K562 (cell line): ENCODE data around the gene NCOA4. TPM values are rescaled to one million over a fixed set of nuclear protein-coding genes. Genes with fewer than 3 reads are reported as not detected.
A peak's percentile ranks its signal among the peaks of the same experiment; 100 is the strongest.

Source experiments
- AFF4 ChIP-seq: sonication (generic); formaldehyde crosslinking; IDR thresholded peaks from 2 replicates; pipeline ENCODE4 v1.8.0; 2023; ENCODE audit warnings: mild to moderate bottlenecking, missing genetic modification reagents
- ASH1L ChIP-seq: fragments of 450-650 bp; IDR thresholded peaks from 2 replicates; pipeline ENCODE4 v1.6.1; 2018; ENCODE audit warnings: borderline replicate concordance, mild to moderate bottlenecking, low read depth; ENCODE audit not compliant: partially characterized antibody
- ATF1 ChIP-seq, 2 experiments: fragments of 450-650 bp in 1 of 2; IDR thresholded peaks; 2 replicates each; pipeline ENCODE4 v1.6.1; 2016; ENCODE audit warnings: missing compliant biosample characterization in 1 of 2, missing genetic modification characterization in 1 of 2
- BMI1 ChIP-seq: fragments of 150-350 bp; IDR thresholded peaks from 2 replicates; pipeline ENCODE4 v1.6.1; 2014; ENCODE audit warnings: low read length
- CHD4 ChIP-seq: fragments of 200-600 bp; sonication (generic); IDR thresholded peaks from 3 replicates; pipeline ENCODE4 v1.6.1; 2012; ENCODE audit warnings: low read depth, mild to moderate bottlenecking, mixed read lengths, low read length, inconsistent platforms; ENCODE audit not compliant: insufficient read depth, insufficient replicate concordance, poor library complexity, severe bottlenecking
- E2F3 ChIP-seq: fragments of 250-450 bp; sonication (Bioruptor Pico); IDR thresholded peaks from 2 replicates; pipeline ENCODE4 v1.4.0; 2020; ENCODE audit warnings: mild to moderate bottlenecking
- ELF1 ChIP-seq: fragments of 200-800 bp; sonication (Bioruptor generic); IDR thresholded peaks from 2 replicates; pipeline ENCODE4 v1.6.1; 2016; ENCODE audit warnings: missing genetic modification characterization, missing compliant biosample characterization
- ETV5 ChIP-seq: sonication (generic); formaldehyde crosslinking; IDR thresholded peaks from 2 replicates; pipeline ENCODE4 v1.4.0; 2020; ENCODE audit warnings: low read depth, mild to moderate bottlenecking, missing genetic modification reagents
- FOS ChIP-seq: IDR thresholded peaks from 3 replicates; pipeline ENCODE4 v1.6.1; 2011; ENCODE audit not compliant: insufficient read length; ENCODE audit errors: extremely low read depth
- GMEB1 ChIP-seq: fragments of 250-450 bp; sonication (Bioruptor Pico); IDR thresholded peaks from 2 replicates; pipeline ENCODE4 v1.4.0; 2020; ENCODE audit warnings: mild to moderate bottlenecking
- KAT8 ChIP-seq: fragments of 450-650 bp; IDR thresholded peaks from 2 replicates; pipeline ENCODE4 v1.6.1; 2016; ENCODE audit warnings: low read depth, mild to moderate bottlenecking
- MTA1 ChIP-seq: fragments of 450-650 bp; IDR thresholded peaks from 2 replicates; pipeline ENCODE4 v1.6.1; 2017; ENCODE audit warnings: borderline replicate concordance
- POLR2G ChIP-seq: fragments of 200-400 bp; formaldehyde crosslinking; IDR thresholded peaks from 2 replicates; pipeline ENCODE4 v1.6.1; 2017; ENCODE audit warnings: low read depth, mild to moderate bottlenecking, antibody characterized with exemption, low read length, moderate library complexity
- RBM34 ChIP-seq: fragments of 200-400 bp; formaldehyde crosslinking; IDR thresholded peaks from 2 replicates; pipeline ENCODE4 v1.6.1; 2018; ENCODE audit warnings: low read length, borderline replicate concordance; ENCODE audit not compliant: insufficient read depth
- SETDB1 ChIP-seq: IDR thresholded peaks from one replicate; pipeline ENCODE4 v1.6.1; 2012; ENCODE audit warnings: low read length, control low read depth, inconsistent platforms
- SMAD1 ChIP-seq: fragments of 150-350 bp; IDR thresholded peaks from 2 replicates; pipeline ENCODE4 v1.6.1; 2014; ENCODE audit warnings: low read length, low read depth; ENCODE audit not compliant: partially characterized antibody
- SP1 ChIP-seq: sonication (generic); formaldehyde crosslinking; IDR thresholded peaks from 2 replicates; pipeline ENCODE4 v1.8.1; 2022; ENCODE audit warnings: mild to moderate bottlenecking, missing genetic modification reagents
- SRSF3 ChIP-seq: fragments of 200-400 bp; formaldehyde crosslinking; IDR thresholded peaks from 2 replicates; pipeline ENCODE4 v1.6.1; 2016; ENCODE audit warnings: mild to moderate bottlenecking, low read length, moderate library complexity; ENCODE audit not compliant: insufficient read depth
- TEAD2 ChIP-seq: fragments of 450-650 bp; IDR thresholded peaks from 2 replicates; pipeline ENCODE4 v1.6.1; 2016; ENCODE audit warnings: missing genetic modification characterization, control low read depth, missing compliant biosample characterization
- ZNF354B ChIP-seq: fragments of 250-450 bp; sonication (Bioruptor Pico); IDR thresholded peaks from 2 replicates; pipeline ENCODE4 v1.4.0; 2020
- ZNF695 ChIP-seq: fragments of 450-650 bp; formaldehyde crosslinking; IDR thresholded peaks from 2 replicates; pipeline ENCODE4 v1.4.0; 2020; ENCODE audit warnings: mild to moderate bottlenecking, moderate library complexity
- ZNF707 ChIP-seq: fragments of 250-450 bp; sonication (Bioruptor Pico); conservative IDR thresholded peaks from 2 replicates; pipeline ENCODE4 v1.8.0; 2022; ENCODE audit warnings: inconsistent platforms, mild to moderate bottlenecking, moderate library complexity
- polyA plus RNA-seq, 8 experiments: library from polyadenylated mRNA; depleted of rRNA in 4 of 8; stranded (reverse) in 5 of 8; unstranded in 3 of 8; fragments of >200 nt; fragmentation: Nextera tagmentation in 2 of 8; fragmentation: Illumina TruSeq in 1 of 8; extraction: Ambion mirVana in 2 of 8; extraction: Trizol in 1 of 8; gene quantifications; 2 replicates each; pipeline versions ENCODE4 v1.2.1 to v1.2.3, GENCODE V29; 2011 to 2014; ENCODE audit warnings: inconsistent platforms in 1 of 8, missing spikeins in 1 of 8
- total RNA-seq, 7 experiments: library from RNA; depleted of rRNA in 6 of 7; stranded (reverse); fragments of >200 nt in 6 of 7; fragmentation: Illumina TruSeq in 2 of 7; extraction: Trizol in 2 of 7; gene quantifications; 2 replicates each; pipeline versions ENCODE4 v1.2.1 to v1.2.3, GENCODE V29; 2011 to 2021; ENCODE audit warnings: low replicate concordance in 1 of 7
- TF ChIP-seq, protein P1 (sequence below), 2 experiments: fragments of 200-800 bp in 1 of 2; sonication (Bioruptor generic) in 1 of 2; sonication (generic) in 1 of 2; formaldehyde crosslinking in 1 of 2; IDR thresholded peaks in 1 of 2; conservative IDR thresholded peaks in 1 of 2; 2 replicates each; pipeline versions ENCODE4 v1.5.0 to v1.6.1; 2016 to 2020; ENCODE audit warnings: missing compliant biosample characterization in 1 of 2, missing genetic modification characterization in 1 of 2, missing genetic modification reagents in 1 of 2

NCOA4 gene
- total and polyA plus RNA-seq, 9 of the 15 experiments (the other 6 are each of a cell fraction or from before 2014, with no cell fraction given), result 89.8 to 283 (median 181) TPM

DNA sequence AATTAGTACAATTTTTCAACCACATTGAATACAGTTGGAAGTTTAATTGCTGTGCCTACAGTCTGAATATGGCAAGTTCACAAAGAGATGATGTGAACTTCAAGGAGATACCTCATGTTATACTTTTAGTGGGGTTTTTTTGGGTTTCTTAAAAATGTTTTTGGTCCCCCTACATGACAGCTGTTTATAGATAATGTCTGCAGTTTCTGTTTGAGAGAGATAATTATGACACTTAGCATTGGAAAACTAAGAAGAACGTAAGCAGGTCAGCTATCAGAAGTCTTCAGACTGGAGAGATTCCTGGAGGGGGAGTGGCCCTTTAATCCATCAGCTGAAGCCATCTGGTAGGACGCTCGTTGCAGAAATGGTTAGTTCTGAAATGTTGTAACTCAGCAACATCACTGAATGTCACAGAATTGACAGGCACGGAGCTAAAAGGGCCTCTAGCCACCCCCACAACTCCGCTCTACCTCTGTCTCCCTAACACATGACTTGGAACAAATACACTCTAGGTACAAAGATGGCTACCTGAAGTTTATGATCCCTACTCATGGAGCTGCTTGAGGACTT lies 29.2 kb downstream of the NCOA4 start (continued):
- TF ChIP-seq, protein P1, sequence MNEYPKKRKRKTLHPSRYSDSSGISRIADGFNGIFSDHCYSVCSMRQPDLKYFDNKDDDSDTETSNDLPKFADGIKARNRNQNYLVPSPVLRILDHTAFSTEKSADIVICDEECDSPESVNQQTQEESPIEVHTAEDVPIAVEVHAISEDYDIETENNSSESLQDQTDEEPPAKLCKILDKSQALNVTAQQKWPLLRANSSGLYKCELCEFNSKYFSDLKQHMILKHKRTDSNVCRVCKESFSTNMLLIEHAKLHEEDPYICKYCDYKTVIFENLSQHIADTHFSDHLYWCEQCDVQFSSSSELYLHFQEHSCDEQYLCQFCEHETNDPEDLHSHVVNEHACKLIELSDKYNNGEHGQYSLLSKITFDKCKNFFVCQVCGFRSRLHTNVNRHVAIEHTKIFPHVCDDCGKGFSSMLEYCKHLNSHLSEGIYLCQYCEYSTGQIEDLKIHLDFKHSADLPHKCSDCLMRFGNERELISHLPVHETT (CRISPR knock-in tag; conservative IDR thresholded peaks at IDR 0.05 in 1 of 2, IDR thresholded peaks at IDR 0.05 in 1 of 2), result peak in 1 of 2 experiments; percentile 96; a peak in 2 of 4 replicates
- TF ChIP-seq ZNF707 (CRISPR knock-in tag) (no peak), BMI1 (no peak), RBM34 (no peak), ZNF354B (peak; percentile 81), SP1 (peak; percentile 75), GMEB1 (CRISPR knock-in tag) (peak; percentile 40; the same call in 1 of the 2 replicates), SMAD1 (peak; percentile 97), AFF4 (CRISPR knock-in tag) (no peak), SRSF3 (no peak), MTA1 (peak; percentile 93), SETDB1 (no peak), POLR2G (no peak), ATF1 (CRISPR knock-in tag; IDR thresholded peaks at IDR 0.05) (no peak), ATF1 (tag; IDR thresholded peaks at IDR 0.05) (peak; percentile 96), TEAD2 (tag) (peak; percentile 96), ASH1L (no peak), ELF1 (no peak), E2F3 (CRISPR knock-in tag) (no peak), CHD4 (no peak), FOS (no peak), ZNF695 (CRISPR knock-in tag) (no peak), ETV5 (peak; percentile 79), KAT8 (no peak)
